Stimulated activated CD8-positive, alpha-beta memory T cell treated with anti-CD3 and anti-CD28 coated beads, Interleukin-15, amount 100 ng/mL, for 24 hours (primary cell): ENCODE measurements around the gene KCNK10.
"Not testable (repeated sequence)": the region's sequence is repeated elsewhere in the genome, so short reads cannot be mapped to it uniquely, and the experiment has no call there.

ENCODE experiments used
- DNase-seq: peaks from one replicate; pipeline ENCODE4 v3.0.0-alpha.2; 2020; ENCODE audit warnings: low read depth

Gene KCNK10

DNA sequence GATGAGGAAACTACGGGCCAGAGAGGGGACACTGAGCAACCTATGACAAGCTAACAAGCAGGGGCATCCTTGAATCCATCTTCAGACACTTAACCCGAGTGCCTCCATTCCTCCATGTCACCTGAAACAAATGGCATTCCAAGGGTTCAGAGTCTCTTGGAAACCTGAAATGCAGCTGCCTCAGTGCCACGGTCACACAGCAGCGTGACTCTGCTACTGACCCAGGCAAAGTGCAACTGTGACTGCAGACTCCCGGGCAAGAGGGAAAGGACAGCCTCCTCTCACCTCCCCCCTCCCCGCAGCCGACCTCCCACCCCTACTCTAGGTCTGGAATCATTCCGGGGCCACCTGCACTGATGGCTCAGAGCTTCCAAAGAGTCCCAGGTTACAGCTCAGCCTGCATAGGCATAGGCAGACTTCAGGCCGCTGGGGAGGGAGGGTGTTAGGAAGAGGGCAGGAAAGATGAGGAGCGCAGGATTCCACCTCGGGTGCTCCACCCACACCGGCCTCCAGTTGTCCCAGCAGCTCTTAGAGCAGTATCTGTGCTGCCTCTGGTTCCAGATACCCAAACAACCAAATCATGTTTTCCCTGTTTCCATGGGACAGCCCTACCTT is 53.2 kb downstream of the KCNK10 start:
- no peak for DNase-seq

GRCh38 chr14:88266474-88266873 is 56.6 kb downstream of the KCNK10 start:
- DNase-seq = no peak

DNA sequence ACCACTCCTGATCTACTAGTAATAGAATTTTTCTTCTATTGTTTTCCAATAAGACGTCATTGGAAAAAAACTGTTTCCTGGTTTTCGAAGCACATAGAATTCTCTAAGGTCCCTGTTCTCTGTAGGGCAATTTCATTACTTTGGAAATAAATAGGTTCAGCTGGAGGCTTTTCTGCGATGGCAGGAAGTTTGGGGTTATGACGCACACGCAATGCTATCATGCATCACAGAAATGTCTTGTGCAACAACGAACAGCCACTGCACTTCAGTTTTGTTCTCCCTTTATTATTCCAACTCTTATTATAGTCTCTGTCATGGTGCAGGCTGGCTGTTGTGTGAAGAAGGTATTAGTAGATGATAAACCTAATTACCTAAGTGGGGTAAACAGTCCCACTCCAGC is 59.0 kb downstream of the KCNK10 start:
- DNase-seq = no peak

DNA sequence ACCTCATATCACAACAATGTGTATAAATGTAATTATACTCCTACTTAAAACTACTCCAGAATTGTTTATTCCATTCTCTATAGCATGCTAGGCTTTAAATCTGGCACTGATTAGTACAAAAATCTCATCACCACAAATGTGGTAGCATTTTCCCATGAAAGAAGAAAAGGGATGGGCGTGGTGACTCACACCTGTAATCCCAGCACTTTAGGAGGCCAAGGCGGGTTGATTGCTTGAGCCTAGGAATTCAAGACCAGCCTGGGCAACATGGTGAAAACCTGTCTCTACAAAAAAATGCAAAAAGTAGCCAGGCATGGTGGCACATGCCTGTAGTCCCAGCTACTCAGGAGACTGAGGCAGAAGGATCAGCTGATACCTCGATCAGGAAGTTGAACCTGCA is 61.8 kb downstream of the KCNK10 start:
- DNase-seq = not testable (repeated sequence)

GRCh38 chr14:88258021-88258420 is 65.0 kb downstream of the KCNK10 start:
- DNase-seq = no peak

- DNase-seq = no peak
Measured at GRCh38 chr14:88256997-88257950, 65.8 kb downstream of the KCNK10 start.

GRCh38 chr14:88255798-88256197 is 67.3 kb downstream of the KCNK10 start:
- no peak for DNase-seq

DNA sequence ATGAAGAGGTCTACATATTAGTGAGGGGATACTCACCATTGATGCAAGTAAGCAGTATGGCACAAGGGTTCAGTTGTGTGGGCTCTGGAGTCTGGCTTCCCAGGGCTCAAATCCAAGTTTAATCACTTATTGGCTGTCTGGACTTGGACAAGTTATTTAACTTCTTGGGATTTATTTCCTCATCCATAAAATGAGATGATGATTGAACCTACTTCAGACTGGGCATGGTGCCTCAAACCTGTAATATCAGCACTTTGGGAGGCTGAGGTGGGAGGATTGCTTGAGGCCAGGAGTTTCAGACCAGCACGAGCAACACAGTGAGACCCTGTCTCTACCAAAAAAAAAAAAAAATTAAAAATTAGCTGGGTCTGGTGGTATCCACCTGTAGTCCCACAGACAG is 67.9 kb downstream of the KCNK10 start:
- no peak for DNase-seq

GRCh38 chr14:88252498-88252897 is 70.6 kb downstream of the KCNK10 start:
- no peak for DNase-seq

DNA sequence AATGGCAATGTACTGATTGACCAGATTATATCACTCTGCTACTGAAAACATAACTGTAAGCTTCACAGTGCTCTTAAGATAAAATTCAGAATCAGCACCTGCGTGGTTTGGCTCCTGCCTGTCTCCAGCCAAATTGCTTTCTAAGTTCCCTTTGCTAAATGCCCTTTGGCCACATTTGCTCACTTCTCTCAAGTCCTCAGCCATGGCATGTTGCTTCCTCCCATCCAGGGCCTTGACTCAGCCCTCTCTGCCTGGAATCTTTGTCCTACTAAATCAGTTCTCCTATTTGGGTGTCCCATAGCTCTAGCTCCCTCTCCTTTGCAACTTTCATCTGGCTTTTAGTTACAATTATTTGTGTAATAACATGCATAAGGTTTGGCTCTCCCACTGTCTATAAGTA is 71.4 kb downstream of the KCNK10 start:
- no peak for DNase-seq

GRCh38 chr14:88249266-88249665 is 73.8 kb downstream of the KCNK10 start:
- DNase-seq = no peak

- DNase-seq = no peak
Measured at GRCh38 chr14:88248606-88249005, 74.5 kb downstream of the KCNK10 start.

- no peak for DNase-seq
Measured at GRCh38 chr14:88247228-88247627, 75.8 kb downstream of the KCNK10 start.

DNA sequence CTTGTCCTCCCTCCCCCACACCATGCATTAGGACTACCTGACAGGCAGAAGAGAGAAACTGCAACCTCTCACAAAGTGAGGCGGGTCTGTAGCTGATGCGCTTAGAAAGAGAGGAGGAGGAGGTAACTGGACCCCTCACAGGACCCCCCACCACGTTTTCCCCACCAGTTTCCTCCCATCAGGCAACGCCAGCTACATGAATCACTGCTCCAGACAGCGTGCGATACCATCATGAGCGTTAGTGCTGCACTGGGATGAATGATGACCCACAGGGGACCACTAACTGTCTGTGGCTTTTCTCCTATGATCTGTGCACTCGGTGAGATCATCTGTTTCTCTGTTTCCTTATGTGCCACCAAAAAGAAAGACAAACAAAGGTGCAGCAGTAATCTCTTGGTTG is 77.7 kb downstream of the KCNK10 start:
- no peak for DNase-seq

GRCh38 chr14:88243946-88244345 is 79.1 kb downstream of the KCNK10 start:
- no peak for DNase-seq

GRCh38 chr14:88242446-88242845 is 80.6 kb downstream of the KCNK10 start:
- no peak for DNase-seq

DNA sequence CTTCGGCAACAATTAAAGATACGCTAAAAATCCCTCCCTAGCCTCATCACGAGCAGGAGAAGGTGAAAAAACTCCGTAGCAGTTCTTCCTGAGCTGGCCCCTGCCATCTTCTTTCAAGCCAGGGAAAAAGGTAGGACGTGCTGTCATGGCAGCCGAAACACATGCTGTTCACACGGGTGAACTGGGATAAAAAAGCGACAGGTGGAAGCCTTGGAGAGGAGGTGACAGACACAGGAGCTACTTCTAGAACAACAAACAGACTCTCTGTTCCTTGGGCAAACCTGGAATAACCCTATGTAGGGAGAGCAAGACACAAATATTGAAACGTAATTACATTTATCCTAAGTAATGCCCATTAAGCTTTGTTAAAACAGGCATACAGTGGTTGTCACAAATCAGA is 81.3 kb downstream of the KCNK10 start:
- no peak for DNase-seq

DNA sequence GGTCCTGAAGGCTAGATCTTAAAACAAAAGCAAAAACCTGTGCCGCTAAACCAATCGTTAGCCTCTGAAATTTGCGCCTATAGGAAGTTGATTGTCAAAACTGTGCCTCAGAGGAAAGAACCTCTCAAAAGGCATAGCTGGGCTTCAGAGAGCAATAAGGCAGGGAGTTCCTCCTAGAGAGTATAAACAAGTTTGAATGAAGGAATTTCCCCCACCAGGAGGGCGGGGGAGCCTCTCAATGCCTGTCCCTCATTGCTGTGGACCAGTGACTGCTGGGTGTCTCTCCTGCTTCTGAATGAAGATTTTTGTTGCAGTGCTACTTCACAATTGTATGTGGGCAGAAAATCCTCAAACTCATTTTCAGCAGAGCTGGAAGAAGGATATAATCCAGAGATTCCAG is 88.6 kb downstream of the KCNK10 start:
- no peak for DNase-seq

DNA sequence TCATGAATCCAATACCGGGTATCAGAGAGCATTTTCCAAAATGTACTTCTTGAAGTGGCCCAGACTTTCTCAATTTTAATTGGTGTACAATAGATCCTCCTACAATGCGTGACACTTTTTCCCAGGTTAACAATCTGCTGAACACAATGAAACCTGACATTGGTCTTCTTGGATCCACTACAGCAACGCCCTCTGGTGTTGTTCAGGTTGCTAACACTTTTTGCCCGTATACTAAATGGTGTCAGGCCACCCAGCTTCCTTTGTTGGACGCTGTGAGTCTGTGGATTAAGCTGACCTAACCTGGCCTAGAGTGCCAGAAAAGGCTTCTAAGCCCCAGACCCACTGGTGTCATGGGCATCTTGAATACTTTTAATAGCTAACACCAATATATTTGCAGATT is 89.2 kb downstream of the KCNK10 start:
- no peak for DNase-seq

- DNase-seq = no peak
Measured at GRCh38 chr14:88232771-88233170, 90.3 kb downstream of the KCNK10 start.

DNA sequence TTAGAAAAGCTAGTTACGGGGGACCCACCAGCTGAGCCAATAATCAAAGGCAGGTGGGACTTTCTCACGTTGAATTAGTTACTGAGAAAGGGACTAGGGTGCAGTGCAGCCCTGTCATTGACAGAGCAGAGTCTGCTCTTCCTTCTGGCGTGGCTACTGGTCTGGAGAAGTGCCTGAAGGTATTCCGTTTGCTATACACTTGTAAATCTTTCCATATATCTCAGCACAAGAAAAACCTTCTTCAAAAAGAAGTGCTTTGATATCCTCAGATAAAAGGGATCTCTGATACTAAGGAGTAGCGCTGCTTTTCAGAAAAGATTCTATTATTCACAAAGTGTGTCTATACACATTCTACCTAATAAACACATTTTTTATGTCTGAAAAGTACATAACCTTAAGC is 91.5 kb downstream of the KCNK10 start:
- DNase-seq = no peak

GRCh38 chr14:88229428-88229827 is 93.6 kb downstream of the KCNK10 start:
- DNase-seq = no peak

DNA sequence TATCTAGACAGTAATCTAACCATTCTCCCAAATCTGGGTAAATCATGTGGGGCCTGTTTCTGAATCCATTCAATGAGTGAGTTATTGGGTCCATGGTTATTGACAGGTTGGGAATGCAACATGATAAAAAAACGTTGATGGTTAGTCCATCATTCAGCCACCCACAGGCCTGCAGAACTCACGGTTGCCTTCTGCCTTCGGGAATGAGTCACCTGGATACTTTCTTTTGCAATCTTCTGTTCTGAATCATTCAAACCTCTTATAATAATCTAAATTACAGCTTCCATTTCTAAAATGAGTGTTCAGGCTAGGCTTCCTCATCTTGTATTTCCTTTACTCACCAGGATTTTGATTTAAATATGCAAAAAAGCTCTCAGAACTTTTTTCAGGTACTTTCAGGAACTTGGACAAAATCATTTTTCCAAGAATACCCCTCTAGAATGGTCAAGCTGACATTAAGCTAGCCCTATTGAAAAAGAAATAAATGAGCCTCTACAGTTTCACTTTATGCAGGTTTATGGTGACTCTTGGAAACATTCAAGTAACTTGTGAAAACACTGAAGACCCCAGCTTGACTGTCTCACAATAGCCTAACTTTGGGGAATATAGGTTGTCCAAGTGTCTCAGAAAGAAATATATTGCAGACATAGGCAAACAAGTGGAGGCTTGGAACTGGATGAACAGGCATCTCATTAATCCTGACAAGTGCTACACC is 94.4 kb downstream of the KCNK10 start:
- DNase-seq = no peak
